ENCODE measurements around the gene NUAK1.

DNA sequence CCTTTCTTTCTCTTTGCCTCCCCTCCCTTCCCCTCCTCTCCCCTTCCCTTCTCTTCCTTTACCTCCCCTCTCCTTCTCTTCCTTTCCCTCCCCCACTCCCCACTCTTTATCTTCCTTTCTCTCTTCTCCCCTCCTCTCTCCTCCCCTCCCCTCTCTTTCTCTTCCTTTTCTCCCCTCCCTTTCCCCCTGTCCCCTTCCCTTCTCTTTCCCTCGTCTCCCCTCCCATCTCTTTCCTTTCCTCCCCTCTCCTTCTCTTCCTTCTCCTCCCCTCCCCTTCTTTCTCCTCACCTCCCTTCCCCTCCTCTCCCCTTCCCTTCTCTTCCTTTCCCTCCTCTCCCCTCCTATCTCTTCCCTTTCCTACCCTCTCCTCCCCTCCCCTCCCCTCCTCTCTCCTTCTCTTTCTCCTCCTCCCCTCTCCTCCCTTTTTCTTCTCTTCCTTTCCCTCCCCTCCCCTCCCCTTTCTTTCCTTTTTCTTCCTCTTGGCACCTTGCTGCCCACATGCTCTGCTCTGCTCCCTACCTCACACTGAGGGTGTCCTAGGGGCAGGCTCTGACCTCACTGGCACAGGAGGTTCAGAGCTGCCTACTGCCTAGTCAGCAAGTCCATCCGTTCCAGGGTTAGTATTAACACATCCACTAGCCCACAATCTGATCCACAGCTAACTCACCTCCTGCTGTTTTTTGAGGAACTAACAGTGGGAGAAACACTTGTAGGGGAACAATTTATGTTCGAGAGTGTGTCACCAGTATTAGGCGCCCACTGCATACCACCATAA is 101.0 kb downstream of the NUAK1 start:
- TF ChIP-seq GATA2 (IDR thresholded peaks at IDR 0.05; ENCODE audit: low read depth, low read length) (no peak), GATA3 (IDR thresholded peaks at IDR 0.05; ENCODE audit: low read depth, low read length) (no peak)
